K562 (cell line): ENCODE data around the gene KCNH2. TPM values are rescaled to one million over a fixed set of nuclear protein-coding genes. Genes with fewer than 3 reads are reported as not detected.

Experiments
- CBFA2T2 ChIP-seq: fragments of 450-650 bp; conservative IDR thresholded peaks from 2 replicates; pipeline ENCODE4 v1.6.1; 2017; ENCODE audit warnings: mild to moderate bottlenecking
- CHD4 ChIP-seq: fragments of 200-600 bp; sonication (generic); IDR thresholded peaks from 3 replicates; pipeline ENCODE4 v1.6.1; 2012; ENCODE audit warnings: low read depth, mild to moderate bottlenecking, mixed read lengths, low read length, inconsistent platforms; ENCODE audit not compliant: insufficient read depth, insufficient replicate concordance, poor library complexity, severe bottlenecking
- DDX20 ChIP-seq: fragments of 450-650 bp; IDR thresholded peaks from 2 replicates; pipeline ENCODE4 v1.6.1; 2016; ENCODE audit warnings: missing genetic modification characterization, low read depth, mild to moderate bottlenecking, missing compliant biosample characterization, moderate library complexity
- GTF2A2 ChIP-seq: IDR thresholded peaks from 2 replicates; pipeline ENCODE4 v1.6.1; 2016; ENCODE audit warnings: mild to moderate bottlenecking, missing genetic modification characterization, missing compliant biosample characterization
- HMG20B ChIP-seq: fragments of 250-450 bp; sonication (Bioruptor Pico); IDR thresholded peaks from 2 replicates; pipeline ENCODE4 v1.5.0; 2021; ENCODE audit warnings: mild to moderate bottlenecking
- HOMEZ ChIP-seq: fragments of 250-450 bp; sonication (Bioruptor Pico); IDR thresholded peaks from 2 replicates; pipeline ENCODE4 v1.4.0; 2020; ENCODE audit warnings: mild to moderate bottlenecking, moderate library complexity
- HSF4 ChIP-seq: fragments of 250-450 bp; sonication (Bioruptor Pico); IDR thresholded peaks from 2 replicates; pipeline ENCODE4 v2.1.2; 2022; ENCODE audit warnings: mild to moderate bottlenecking, moderate library complexity, borderline replicate concordance
- MTA3 ChIP-seq: fragments of 450-650 bp; formaldehyde crosslinking; IDR thresholded peaks from 2 replicates; pipeline ENCODE4 v1.6.1; 2017; ENCODE audit warnings: mild to moderate bottlenecking, borderline replicate concordance
- NR2C1 ChIP-seq, 2 experiments: fragments of 450-650 bp; IDR thresholded peaks; 2 replicates each; pipeline ENCODE4 v1.6.1; 2017; ENCODE audit warnings: mild to moderate bottlenecking in 2 of 2, antibody characterized with exemption in 1 of 2, inconsistent platforms in 1 of 2, missing compliant biosample characterization in 1 of 2, missing genetic modification characterization in 1 of 2
- NUFIP1 ChIP-seq: fragments of 450-650 bp; IDR thresholded peaks from 2 replicates; pipeline ENCODE4 v1.6.1; 2018; ENCODE audit not compliant: partially characterized antibody
- PML ChIP-seq: IDR thresholded peaks from 2 replicates; pipeline ENCODE4 v1.6.1; 2012; ENCODE audit warnings: low read length, inconsistent platforms
- PTRF ChIP-seq: fragments of 450-650 bp; IDR thresholded peaks from 2 replicates; pipeline ENCODE4 v1.6.1; 2016; ENCODE audit warnings: mild to moderate bottlenecking, missing genetic modification characterization, missing compliant biosample characterization
- PYGO2 ChIP-seq: fragments of 450-650 bp; IDR thresholded peaks from 2 replicates; pipeline ENCODE4 v1.6.1; 2016; ENCODE audit warnings: mild to moderate bottlenecking, missing genetic modification characterization, moderate library complexity, missing compliant biosample characterization
- SIN3A ChIP-seq, 2 experiments: fragments of 150-350 bp in 1 of 2; IDR thresholded peaks; 2 replicates each; pipeline ENCODE4 v1.6.1; 2011 to 2016; ENCODE audit warnings: borderline replicate concordance in 2 of 2, low read depth in 2 of 2, low read length in 2 of 2, mild to moderate bottlenecking in 2 of 2, moderate library complexity in 2 of 2; ENCODE audit not compliant: control insufficient read depth in 1 of 2
- TCF3 ChIP-seq: sonication (generic); formaldehyde crosslinking; IDR thresholded peaks from 2 replicates; pipeline ENCODE4 v1.4.0; 2020; ENCODE audit warnings: mild to moderate bottlenecking, missing genetic modification reagents
- TFE3 ChIP-seq: fragments of 450-650 bp; formaldehyde crosslinking; IDR thresholded peaks from 2 replicates; pipeline ENCODE4 v1.4.0; 2020; ENCODE audit warnings: mild to moderate bottlenecking, mixed read lengths
- THRAP3 ChIP-seq: fragments of 450-650 bp; IDR thresholded peaks from 2 replicates; pipeline ENCODE4 v1.6.1; 2016; ENCODE audit warnings: mild to moderate bottlenecking, inconsistent platforms, borderline replicate concordance
- ZNF134 ChIP-seq: fragments of 250-450 bp; sonication (Bioruptor Pico); conservative IDR thresholded peaks from 2 replicates; pipeline ENCODE4 v1.4.0; 2020
- ZNF175 ChIP-seq: fragments of 200-800 bp; sonication (Bioruptor generic); IDR thresholded peaks from 2 replicates; pipeline ENCODE4 v1.6.1; 2016; ENCODE audit warnings: low read depth, mild to moderate bottlenecking, missing genetic modification characterization, missing compliant biosample characterization
- ZNF395 ChIP-seq: fragments of 200-800 bp; sonication (Bioruptor generic); IDR thresholded peaks from 2 replicates; pipeline ENCODE4 v1.6.1; 2017; ENCODE audit warnings: missing genetic modification characterization, missing compliant biosample characterization
- ZNF589 ChIP-seq: fragments of 200-800 bp; sonication (Bioruptor generic); IDR thresholded peaks from 2 replicates; pipeline ENCODE4 v1.6.1; 2016; ENCODE audit warnings: low read depth, missing genetic modification characterization, missing compliant biosample characterization
- ZNF668 ChIP-seq: fragments of 250-450 bp; sonication (Bioruptor Pico); IDR thresholded peaks from 2 replicates; pipeline ENCODE4 v1.8.0; 2022; ENCODE audit warnings: mild to moderate bottlenecking, inconsistent platforms
- polyA plus RNA-seq, 8 experiments: library from polyadenylated mRNA; depleted of rRNA in 4 of 8; stranded (reverse) in 5 of 8; unstranded in 3 of 8; fragments of >200 nt; fragmentation: Nextera tagmentation in 2 of 8; fragmentation: Illumina TruSeq in 1 of 8; extraction: Ambion mirVana in 2 of 8; extraction: Trizol in 1 of 8; gene quantifications; 2 replicates each; pipeline versions ENCODE4 v1.2.1 to v1.2.3, GENCODE V29; 2011 to 2014; ENCODE audit warnings: inconsistent platforms in 1 of 8, missing spikeins in 1 of 8
- total RNA-seq, 7 experiments: library from RNA; depleted of rRNA in 6 of 7; stranded (reverse); fragments of >200 nt in 6 of 7; fragmentation: Illumina TruSeq in 2 of 7; extraction: Trizol in 2 of 7; gene quantifications; 2 replicates each; pipeline versions ENCODE4 v1.2.1 to v1.2.3, GENCODE V29; 2011 to 2021; ENCODE audit warnings: low replicate concordance in 1 of 7

KCNH2 gene
- total and polyA plus RNA-seq, 9 of the 15 experiments (the other 6 are each of a cell fraction or from before 2014, with no cell fraction given): 18.1 to 368 (median 218) TPM

- TF ChIP-seq ZNF395 (CRISPR knock-in tag) (peak; percentile 99), ZNF175 (peak; percentile 96), HOMEZ (peak; percentile 96), TCF3 (CRISPR knock-in tag) (peak; percentile 92), THRAP3 (0 out of 2 replicates have a peak, but pooled peaks have one; percentile 11), PML (peak; percentile 41; the same call in 1 of the 2 replicates), NR2C1 (IDR thresholded peaks at IDR 0.05) (peak; percentile 39; the same call in 1 of the 2 replicates), NR2C1 (tag; IDR thresholded peaks at IDR 0.05) (peak; percentile 88), TFE3 (CRISPR knock-in tag) (peak; percentile 72), NUFIP1 (peak; percentile 51), ZNF668 (CRISPR knock-in tag) (peak; percentile 92), HSF4 (peak; percentile 97), PTRF (tag) (peak; percentile 95), DDX20 (peak; percentile 92), ZNF589 (CRISPR knock-in tag) (peak; percentile 97), ZNF134 (CRISPR knock-in tag) (peak; percentile 83), CHD4 (peak; percentile 89), CBFA2T2 (peak; percentile 82), GTF2A2 (tag) (peak; percentile 93), PYGO2 (tag) (peak; percentile 94), MTA3 (peak; percentile 65; the same call in 1 of the 2 replicates), HMG20B (peak; percentile 62; the same call in 1 of the 2 replicates), SIN3A (IDR thresholded peaks at IDR 0.05; ENCODE audit: borderline replicate concordance in 2 of 2, control insufficient read depth in 1 of 2, low read depth in 2 of 2, low read length in 2 of 2) (peak; percentile 3 to 31; a peak in 1 of 4 replicates)
Measured at GRCh38 chr7:151026771-151027727, 48.9 kb upstream of the KCNH2 start (continued).
